Heart left ventricle (tissue), 13 donors: ENCODE measurements around the gene XXYLT1.

Source experiments
- CTCF ChIP-seq, 12 donors: fragments of 200-600 bp; sonication (generic) in 4 of 12; IDR thresholded peaks; one replicate each; pipeline versions ENCODE4 v1.5.0 to v1.8.0; 2018 to 2022; ENCODE audit warnings: antibody characterized with exemption in 12 of 12, mild to moderate bottlenecking in 5 of 12
- POLR2A ChIP-seq, 2 donors: fragments of 450-650 bp; IDR thresholded peaks; one replicate each; pipeline ENCODE4 v1.6.1; 2017; ENCODE audit warnings: antibody characterized with exemption in 2 of 2, mild to moderate bottlenecking in 2 of 2, moderate library complexity in 2 of 2
- donor health status: ischemic (EF 13 %, LVEDD 7.1; RV severe dilation, severe dysfunction).
- donor health status: DM: no; HTN: yes; CAD: no.
- donor health status: DM: no; HTN: no; CAD: no.
- donor health status: ischemic (EF 25% LVEDD 6.9; RV normal size, moderate dysfunction).
- donor health status: ischemic (EF 25% LVEDD 5.7; RV mildly dilated, moderate dysfunction).
- donor health status: ischemic (EF 35%, LVEDD 5.7; RV mildly dilated, moderate dysfunction).
- donor health status: nonischemic (EF 11% LVEDD 7.7; RV severe dilation, severe dysfunction).
- donor health status: DM: yes; HTN: yes; CAD: no.
- donor health status: PGD.
- donor health status: ischemic (EF 29% LVEDD 5.4; RV normal size, mild dysfunction).
- donor health status: nonischemic (EF 23%, LVEDD 6.1; RV moderate dilation, normal function).

DNA sequence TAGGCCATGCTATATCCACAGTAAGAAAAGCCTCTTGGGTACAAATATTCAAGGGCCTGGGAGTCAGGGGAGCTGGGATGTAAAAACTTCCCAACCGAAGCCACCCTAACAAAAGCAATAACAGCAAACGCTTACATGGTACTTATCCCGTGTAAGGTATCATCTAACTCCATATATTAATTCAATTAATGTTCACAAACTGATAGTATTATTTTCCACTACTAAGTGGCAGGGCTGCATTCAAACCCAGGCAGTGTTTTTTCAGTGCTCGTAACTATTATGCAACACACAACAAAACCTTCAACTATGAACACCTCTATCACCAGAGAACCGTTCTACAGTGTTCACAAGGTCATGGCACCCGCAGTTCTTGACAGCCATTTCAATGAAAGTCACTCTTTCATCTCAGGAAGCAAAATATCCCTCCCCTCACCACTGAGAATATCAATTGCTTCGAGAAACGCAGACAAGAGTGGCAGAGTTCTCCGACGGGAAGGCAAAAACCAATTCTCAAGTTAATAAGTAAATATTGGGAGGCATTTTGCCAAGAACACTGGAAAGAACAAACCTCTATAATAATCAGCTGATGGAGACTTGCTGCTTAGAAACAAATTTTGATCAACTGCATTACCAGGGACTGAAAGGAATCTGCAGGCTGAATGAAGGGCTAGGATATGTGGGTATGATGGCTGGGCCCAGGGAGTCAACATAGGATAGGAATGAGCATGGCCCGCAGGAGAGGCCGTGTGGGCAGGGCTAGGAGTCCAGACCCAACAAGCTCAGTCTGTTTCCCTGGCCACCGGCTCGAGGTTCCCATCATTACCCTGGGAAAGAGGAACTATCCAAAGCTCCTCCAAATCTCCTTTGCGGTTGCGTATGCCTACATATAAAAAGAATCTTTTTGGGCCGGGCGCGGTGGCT is 72.3 kb downstream of the XXYLT1 start:
- TF ChIP-seq CTCF (IDR thresholded peaks at IDR 0.05) = no peak
- TF ChIP-seq POLR2A (IDR thresholded peaks at IDR 0.05) = no peak
